Retinal pigment epithelial cell (primary cell): Measurements from ENCODE around the gene LLCFC1.

ENCODE experiments used
- DNase-seq: peaks from one replicate; pipeline ENCODE4 v3.0.0-alpha.2; 2010; ENCODE audit warnings: low read depth
- H3K4me3 ChIP-seq: 2 replicates; pipeline ENCODE4 v1.5.1; 2011; ENCODE audit warnings: mild to moderate bottlenecking, low read length, control low read depth, moderate library complexity
- CTCF ChIP-seq: conservative IDR thresholded peaks from 2 replicates; pipeline ENCODE4 v1.5.1; 2011; ENCODE audit warnings: low read depth, low read length, control low read depth, inconsistent platforms

The LLCFC1 gene

GRCh38 chr7:142950235-142950634, 11.0 kb downstream of the LLCFC1 start:
- DNase-seq: no peak
- no peak for TF ChIP-seq CTCF
- no peak overlapping the region for H3K4me3 ChIP-seq

- no peak for DNase-seq
- no peak overlapping the region for H3K4me3 ChIP-seq
- TF ChIP-seq CTCF: no peak
Measured at GRCh38 chr7:142954680-142955268, 15.5 kb downstream of the LLCFC1 start.

GRCh38 chr7:142956951-142957623, 17.8 kb downstream of the LLCFC1 start:
- no peak overlapping the region for H3K4me3 ChIP-seq
- DNase-seq: no peak
- TF ChIP-seq CTCF: no peak

GRCh38 chr7:142957723-142958122, 18.4 kb downstream of the LLCFC1 start:
- TF ChIP-seq CTCF: no peak
- H3K4me3 ChIP-seq: no peak overlapping the region
- DNase-seq: no peak

- DNase-seq: no peak
- no peak for TF ChIP-seq CTCF
- no peak overlapping the region for H3K4me3 ChIP-seq
Measured at GRCh38 chr7:142959202-142959601, 19.9 kb downstream of the LLCFC1 start.

GRCh38 chr7:142960955-142961512, 21.8 kb downstream of the LLCFC1 start:
- no peak for DNase-seq
- H3K4me3 ChIP-seq: no peak overlapping the region
- TF ChIP-seq CTCF: peak; percentile 6

GRCh38 chr7:142961595-142961972, 22.3 kb downstream of the LLCFC1 start:
- TF ChIP-seq CTCF: no peak
- no peak for DNase-seq
- H3K4me3 ChIP-seq: no peak overlapping the region
